HUES48 (cell line): ENCODE results near the gene PNCK.

Experiments used
- H3K27ac ChIP-seq: one replicate; pipeline ENCODE4 v1.7.0; 2013; ENCODE audit warnings: low read depth, low read length, inconsistent platforms
- H3K27me3 ChIP-seq: 2 replicates; pipeline ENCODE4 v1.6.1; 2013; ENCODE audit warnings: mild to moderate bottlenecking, low read length; ENCODE audit not compliant: control insufficient read depth, insufficient read depth
- H3K36me3 ChIP-seq: 2 replicates; pipeline ENCODE4 v1.6.1; 2013; ENCODE audit warnings: low read length; ENCODE audit not compliant: control insufficient read depth, insufficient read depth
- H3K4me1 ChIP-seq: 2 replicates; pipeline ENCODE4 v1.6.1; 2013; ENCODE audit warnings: mild to moderate bottlenecking, low read length; ENCODE audit not compliant: control insufficient read depth, insufficient read depth
- H3K4me3 ChIP-seq: 2 replicates; pipeline ENCODE4 v1.5.1; 2013; ENCODE audit warnings: mild to moderate bottlenecking, low read depth, low read length
- H3K9ac ChIP-seq: 2 replicates; pipeline ENCODE4 v1.6.1; 2013; ENCODE audit warnings: mild to moderate bottlenecking, low read depth, low read length, moderate library complexity
- H3K9me3 ChIP-seq: 2 replicates; pipeline ENCODE4 v1.6.1; 2013; ENCODE audit warnings: low read length; ENCODE audit not compliant: control insufficient read depth, insufficient read depth

Gene PNCK

DNA sequence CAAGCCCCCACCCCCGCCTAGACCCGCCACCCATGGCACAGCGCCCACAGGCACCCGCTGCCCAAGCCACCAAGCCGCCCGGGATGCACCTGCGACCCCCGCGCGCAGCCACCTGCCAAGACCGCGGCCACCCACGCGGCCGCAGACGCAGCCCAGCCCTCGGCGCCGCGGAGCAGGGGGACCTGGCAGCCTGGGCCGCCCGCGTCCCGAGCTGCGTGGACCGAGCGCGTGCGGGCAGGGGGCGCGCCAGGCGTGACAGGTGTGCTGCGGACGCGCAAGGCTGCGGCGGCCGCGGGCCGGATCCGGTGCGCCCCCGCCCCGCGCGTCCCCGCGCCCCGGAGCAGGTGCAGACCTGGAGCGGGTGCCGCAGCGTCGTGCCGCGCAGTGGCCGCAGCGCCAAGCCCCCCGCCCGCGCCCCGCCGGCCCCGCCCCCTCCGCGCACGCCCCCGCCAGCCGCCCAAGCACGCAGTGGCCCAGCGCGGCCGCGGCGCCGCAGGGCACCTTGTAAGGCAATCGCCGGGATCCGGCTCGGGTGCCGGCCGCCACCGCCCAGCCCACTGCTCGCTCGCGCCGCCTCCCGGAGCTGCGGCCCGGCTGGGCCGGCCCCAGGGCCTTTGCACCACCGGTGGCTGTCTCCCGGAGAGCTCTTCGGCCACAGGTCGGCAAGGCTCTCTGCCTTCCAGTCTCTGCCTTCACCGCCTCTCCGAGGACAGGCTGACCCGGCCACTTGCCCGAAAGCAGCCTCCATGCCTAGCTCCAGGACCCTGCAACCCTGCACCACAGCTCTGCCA lies at the start of gene PNCK:
PNCK (minus strand) TSS at position 386 of the 791 bp plus-strand sequence. CDS start 737 bp downstream, outside the sequence.
- Histone ChIP-seq H3K27ac (peak within 1 kb of the TSS; percentile 64), H3K36me3 (no peaks in the 10 kb centered on the region), H3K9ac (no peak within 1 kb of the TSS), H3K4me3 (no peak within 1 kb of the TSS), H3K4me1 (peaks cover 7% of the 10 kb centered on the region; the same call in 1 of the 2 replicates), H3K9me3 (peaks cover 32% of the 10 kb centered on the region; the same call in 1 of the 2 replicates), H3K27me3 (no peaks in the 10 kb centered on the region; the same call in 1 of the 2 replicates)

DNA sequence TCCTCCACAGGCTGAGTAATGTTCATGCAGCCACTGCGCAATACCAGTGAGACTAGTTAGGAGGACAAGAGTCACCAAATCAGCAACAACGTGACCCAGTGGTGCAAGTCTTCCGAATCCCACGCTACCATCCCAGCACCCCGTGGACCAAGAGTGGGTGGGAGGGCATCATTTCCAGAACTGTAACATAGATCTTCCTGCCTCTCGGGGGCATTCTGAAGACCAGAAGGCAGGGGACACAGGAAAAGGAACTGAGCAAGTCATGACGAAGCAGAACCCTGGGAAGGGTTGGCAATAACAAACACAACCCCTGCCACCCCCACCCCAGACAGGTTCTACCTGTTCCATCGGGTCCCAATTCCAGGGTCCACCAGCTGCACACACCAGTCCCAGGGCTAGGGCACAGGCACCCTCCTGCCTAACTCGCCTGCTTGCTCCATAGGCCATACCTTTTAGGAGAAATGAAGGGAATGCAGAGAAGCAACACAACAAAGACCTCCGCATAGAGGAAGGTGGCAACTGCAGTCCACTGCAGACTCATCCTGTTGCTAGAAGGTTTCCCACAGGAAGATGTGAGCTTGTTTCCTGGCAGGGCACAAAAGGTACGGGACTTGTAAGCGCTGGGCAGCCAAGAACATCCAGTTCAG lies 49.2 kb upstream of the PNCK start:
- Histone ChIP-seq H3K27me3 (no peaks in the 10 kb centered on the region), H3K9ac (peak overlapping the region; percentile 22; the same call in 1 of the 2 replicates), H3K4me3 (peak overlapping the region; percentile 78), H3K36me3 (peaks cover 36% of the 10 kb centered on the region), H3K4me1 (peaks cover 11% of the 10 kb centered on the region), H3K27ac (peak overlapping the region; percentile 82), H3K9me3 (peaks cover 37% of the 10 kb centered on the region)

DNA sequence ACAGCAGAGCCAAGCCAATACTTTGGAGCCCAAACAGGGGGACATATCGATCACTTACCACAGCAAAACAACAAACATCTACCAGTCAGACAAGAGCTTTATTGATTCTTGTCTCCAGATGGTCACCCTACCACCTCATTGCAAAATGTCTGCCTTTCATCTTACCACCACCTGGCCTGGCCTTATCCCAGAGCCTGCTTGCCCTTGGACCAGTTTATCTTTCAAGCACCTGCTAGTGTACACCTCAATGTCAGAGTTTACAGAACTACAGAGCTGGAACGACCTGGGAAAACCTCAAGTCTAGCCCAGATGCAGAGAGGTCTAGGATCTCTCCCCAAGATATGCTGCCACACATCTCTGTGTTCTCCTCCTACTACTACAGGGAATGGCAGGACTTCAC lies 46.1 kb upstream of the PNCK start:
- no peaks in the 10 kb centered on the region for H3K27me3 ChIP-seq
- H3K9me3 ChIP-seq: peaks cover 40% of the 10 kb centered on the region
- H3K36me3 ChIP-seq: peaks cover 55% of the 10 kb centered on the region
- no peak overlapping the region for H3K27ac ChIP-seq
- H3K9ac ChIP-seq: no peak overlapping the region
- H3K4me3 ChIP-seq: no peak overlapping the region
- H3K4me1 ChIP-seq: no peaks in the 10 kb centered on the region

DNA sequence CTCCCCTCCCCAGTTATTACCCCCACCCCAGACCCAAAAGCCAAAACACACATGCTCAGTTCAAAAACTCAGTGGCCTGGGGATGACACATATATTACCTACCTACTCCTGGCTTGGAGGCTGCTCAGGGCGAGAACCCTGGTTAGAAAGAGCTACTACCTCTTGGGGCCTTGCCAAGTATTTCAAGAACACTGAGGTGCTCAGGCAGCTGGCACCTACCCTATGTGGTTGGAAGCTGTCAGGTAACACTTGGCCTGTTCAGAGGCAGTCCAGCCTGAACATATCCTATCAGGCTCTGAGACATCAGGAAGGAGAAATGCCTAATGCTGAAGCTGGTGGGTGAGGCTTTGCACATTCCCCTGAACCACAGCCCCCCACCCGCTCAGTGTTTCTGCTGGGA lies 45.6 kb upstream of the PNCK start:
- Histone ChIP-seq H3K9me3 (peaks cover 44% of the 10 kb centered on the region), H3K4me3 (no peak overlapping the region), H3K9ac (no peak overlapping the region), H3K27me3 (no peaks in the 10 kb centered on the region), H3K27ac (no peak overlapping the region), H3K36me3 (peaks cover 60% of the 10 kb centered on the region), H3K4me1 (no peaks in the 10 kb centered on the region)

DNA sequence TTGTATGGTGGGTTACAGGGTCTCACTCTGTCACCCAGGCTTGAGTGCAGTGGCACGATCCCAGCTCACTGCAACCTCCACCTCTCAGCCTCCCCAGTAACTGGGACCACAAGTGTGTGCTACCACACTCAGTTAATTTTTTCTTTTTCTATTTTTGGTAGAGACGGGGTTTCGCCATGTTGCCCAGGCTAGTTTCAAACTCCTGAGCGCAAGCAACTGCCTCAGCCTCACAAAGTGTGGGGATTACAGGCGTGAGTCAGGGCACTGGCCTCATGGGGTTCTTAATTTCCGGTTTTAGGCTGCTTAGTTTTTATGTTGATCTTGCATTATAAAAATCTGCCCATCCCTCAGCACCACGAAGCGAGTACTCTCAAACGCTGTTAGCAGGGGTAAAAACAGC lies 43.8 kb upstream of the PNCK start:
- Histone ChIP-seq H3K36me3 (peaks cover 66% of the 10 kb centered on the region), H3K9me3 (peaks cover 42% of the 10 kb centered on the region), H3K9ac (no peak overlapping the region), H3K27me3 (no peaks in the 10 kb centered on the region), H3K4me3 (no peak overlapping the region), H3K4me1 (no peaks in the 10 kb centered on the region), H3K27ac (no peak overlapping the region)

DNA sequence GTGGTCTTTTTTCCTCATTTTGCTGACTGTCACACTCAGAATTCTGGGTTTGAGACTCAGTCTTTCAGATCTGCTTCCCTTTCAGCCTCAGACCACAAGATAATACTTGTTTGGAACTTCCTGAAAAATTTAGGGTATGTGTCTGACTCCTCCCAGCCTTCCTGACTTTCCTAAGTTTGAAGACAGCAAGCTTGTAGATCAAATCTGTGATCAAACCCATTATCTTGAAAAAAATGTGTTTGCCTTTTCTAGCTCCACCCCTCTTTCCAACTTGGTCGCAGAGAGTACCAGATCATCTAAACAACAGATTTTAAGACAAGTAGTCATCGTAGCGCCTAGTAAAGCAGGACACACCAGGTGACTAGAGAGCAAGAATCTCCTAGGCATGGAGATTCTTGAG lies 40.6 kb upstream of the PNCK start:
- Histone ChIP-seq H3K36me3 (peaks cover 49% of the 10 kb centered on the region), H3K4me3 (no peak overlapping the region), H3K27me3 (no peaks in the 10 kb centered on the region), H3K9ac (no peak overlapping the region), H3K27ac (no peak overlapping the region), H3K4me1 (no peaks in the 10 kb centered on the region), H3K9me3 (peaks cover 33% of the 10 kb centered on the region)

DNA sequence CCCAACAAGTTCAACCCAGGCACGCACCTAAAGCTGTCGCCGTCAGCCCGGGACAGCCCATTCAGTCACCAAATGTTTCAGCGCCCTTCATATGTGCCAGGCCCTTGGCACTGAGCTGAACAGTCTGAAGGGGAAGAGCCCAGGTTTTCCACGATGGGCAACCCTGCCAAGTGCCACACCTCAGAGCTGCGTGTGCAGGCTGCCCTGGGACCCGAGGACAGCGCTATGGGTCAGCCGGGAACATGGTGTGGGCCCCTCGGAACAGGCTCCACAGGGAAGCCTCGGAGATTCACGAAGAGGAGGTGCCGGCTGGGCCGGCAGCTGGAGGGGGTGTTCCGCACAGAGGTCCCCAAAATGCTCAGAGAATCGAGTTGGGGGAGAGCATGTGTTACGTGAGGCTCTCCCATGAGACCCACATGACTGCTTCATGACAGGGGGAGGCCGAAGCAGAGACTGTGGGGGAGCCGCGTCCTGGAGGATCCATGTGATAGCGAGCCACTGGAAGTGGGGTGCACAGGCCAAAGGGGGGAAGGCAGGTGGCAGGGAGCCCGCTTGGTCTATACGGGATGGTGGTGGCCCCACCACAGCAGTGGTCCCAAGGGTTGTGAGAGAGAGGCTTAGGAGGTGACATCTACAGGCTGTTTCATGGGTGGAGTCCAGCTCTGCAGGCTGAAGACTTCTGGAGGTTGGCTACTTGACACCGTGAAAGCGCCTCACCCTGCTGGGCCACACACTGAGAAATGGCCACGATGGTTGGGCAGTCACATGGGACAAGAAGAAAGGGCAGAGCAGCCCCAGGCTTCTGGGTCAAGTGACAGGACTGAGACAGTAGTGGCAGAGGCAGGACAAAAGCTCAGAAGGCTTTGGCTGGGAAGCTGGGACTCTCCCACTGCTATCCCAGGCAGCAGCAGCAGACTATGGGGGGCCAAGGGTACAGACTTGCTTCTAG lies 36.4 kb upstream of the PNCK start:
- Histone ChIP-seq H3K4me1 (no peaks in the 10 kb centered on the region), H3K27me3 (no peaks in the 10 kb centered on the region), H3K4me3 (no peak overlapping the region), H3K36me3 (peaks cover 23% of the 10 kb centered on the region), H3K27ac (no peak overlapping the region), H3K9ac (no peak overlapping the region), H3K9me3 (peaks cover 21% of the 10 kb centered on the region)

DNA sequence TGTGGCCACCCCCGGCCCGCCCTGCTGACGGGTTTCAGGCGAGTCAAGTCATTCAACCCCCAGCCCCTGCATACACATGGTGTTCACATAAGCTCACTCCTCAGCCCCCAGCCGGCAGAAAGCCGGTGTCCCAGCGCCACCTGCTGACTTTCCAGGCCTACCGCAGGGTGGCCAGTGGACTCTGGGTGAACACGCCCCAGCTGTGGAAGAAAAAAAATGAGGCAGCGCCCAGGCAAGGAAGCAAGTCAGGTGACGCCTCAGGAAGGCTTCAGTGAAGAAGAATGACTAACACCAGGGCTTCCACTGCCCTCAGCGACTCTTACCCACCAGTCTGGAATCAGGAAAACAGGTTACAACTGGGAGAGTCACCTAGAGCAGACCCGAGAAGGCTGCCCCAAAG lies 34.8 kb upstream of the PNCK start:
- no peak overlapping the region for H3K9ac ChIP-seq
- H3K4me3 ChIP-seq: no peak overlapping the region
- peak overlapping the region; percentile 17 for H3K27ac ChIP-seq
- H3K27me3 ChIP-seq: no peaks in the 10 kb centered on the region
- peaks cover 10% of the 10 kb centered on the region for H3K9me3 ChIP-seq
- peaks cover 23% of the 10 kb centered on the region for H3K36me3 ChIP-seq
- no peaks in the 10 kb centered on the region for H3K4me1 ChIP-seq

DNA sequence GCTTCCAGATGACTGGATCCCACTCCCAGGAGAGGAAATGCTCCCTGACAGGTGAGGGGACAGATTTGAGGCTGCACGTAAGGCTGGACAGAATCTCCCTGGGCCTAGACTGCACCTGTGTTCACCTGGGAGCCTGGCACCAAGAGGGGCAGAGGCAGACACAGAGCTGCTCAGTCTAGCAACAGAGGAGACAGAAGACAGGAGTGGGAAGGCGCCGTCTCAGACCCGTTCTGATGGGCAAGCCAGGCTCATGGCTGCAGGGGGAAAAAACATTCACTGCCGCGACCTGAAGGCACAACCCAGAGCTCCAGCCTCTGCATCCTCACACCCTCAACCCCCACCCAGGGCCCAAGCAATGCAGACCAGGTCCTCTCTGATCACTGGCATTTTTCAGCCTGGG lies 33.8 kb upstream of the PNCK start:
- no peak overlapping the region for H3K4me3 ChIP-seq
- H3K27me3 ChIP-seq: no peaks in the 10 kb centered on the region
- H3K9me3 ChIP-seq: peaks cover 16% of the 10 kb centered on the region
- no peak overlapping the region for H3K9ac ChIP-seq
- H3K36me3 ChIP-seq: peaks cover 28% of the 10 kb centered on the region
- no peaks in the 10 kb centered on the region for H3K4me1 ChIP-seq
- H3K27ac ChIP-seq: no peak overlapping the region

DNA sequence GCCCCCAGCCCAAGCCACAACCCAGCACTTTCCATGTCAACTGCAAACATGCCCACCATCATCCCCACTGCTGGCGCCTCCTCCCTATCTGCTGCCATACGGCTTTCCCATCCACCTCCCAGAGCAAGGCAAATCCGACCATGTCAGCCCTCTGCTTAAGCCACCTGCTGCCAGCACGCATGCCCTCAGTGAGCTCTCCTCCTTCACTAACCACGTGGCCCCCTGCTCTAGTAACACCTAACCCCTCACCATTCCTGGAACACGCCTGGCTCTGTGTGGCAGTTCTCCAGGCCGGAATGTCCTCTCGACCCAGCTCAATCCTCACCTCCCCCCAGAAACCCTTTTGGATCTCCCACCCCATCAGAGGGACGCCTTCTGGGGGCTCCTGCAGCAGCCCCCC lies 33.2 kb upstream of the PNCK start:
- Histone ChIP-seq H3K4me3 (no peak overlapping the region), H3K4me1 (no peaks in the 10 kb centered on the region), H3K27ac (no peak overlapping the region), H3K27me3 (no peaks in the 10 kb centered on the region), H3K9ac (no peak overlapping the region), H3K9me3 (peaks cover 19% of the 10 kb centered on the region), H3K36me3 (peaks cover 34% of the 10 kb centered on the region)
